Mesendoderm (in vitro differentiated cells): ENCODE results near the gene HMOX1.

Experiments used
- DNase-seq: peaks from one replicate; pipeline ENCODE4 v3.0.0; 2013
- H2AK5ac ChIP-seq: 2 replicates; pipeline ENCODE4 v1.6.1; 2013; ENCODE audit warnings: low read length, inconsistent platforms
- H2BK120ac ChIP-seq: 2 replicates; pipeline ENCODE4 v1.6.1; 2013; ENCODE audit warnings: low read depth, mild to moderate bottlenecking, low read length, moderate library complexity, mixed read lengths
- H2BK15ac ChIP-seq: replicated peaks from 2 replicates; pipeline ENCODE4 v1.6.1; 2013; ENCODE audit warnings: low read depth, mild to moderate bottlenecking, moderate library complexity
- H2BK5ac ChIP-seq: 2 replicates; pipeline ENCODE4 v1.6.1; 2013; ENCODE audit warnings: low read length, inconsistent platforms
- H3K18ac ChIP-seq: 2 replicates; pipeline ENCODE4 v1.6.1; 2013; ENCODE audit warnings: mild to moderate bottlenecking, low read length, mixed read lengths
- H3K23ac ChIP-seq: one replicate; pipeline ENCODE4 v1.6.1; 2013; ENCODE audit warnings: low read length
- H3K27ac ChIP-seq: 2 replicates; pipeline ENCODE4 v1.5.1; 2013; ENCODE audit warnings: low read depth, mild to moderate bottlenecking, inconsistent platforms, low read length, moderate library complexity
- H3K27me3 ChIP-seq: 2 replicates; pipeline ENCODE4 v1.6.1; 2013; ENCODE audit warnings: low read length, control low read depth, mild to moderate bottlenecking, inconsistent platforms; ENCODE audit not compliant: insufficient read depth, poor library complexity
- H3K36me3 ChIP-seq: 2 replicates; pipeline ENCODE4 v1.6.1; 2013; ENCODE audit warnings: low read length, inconsistent platforms; ENCODE audit not compliant: control insufficient read depth, insufficient read depth
- H3K4ac ChIP-seq: one replicate; pipeline ENCODE4 v1.6.1; 2013; ENCODE audit warnings: low read depth, mild to moderate bottlenecking, low read length, moderate library complexity
- H3K4me1 ChIP-seq: 2 replicates; pipeline ENCODE4 v1.6.1; 2013; ENCODE audit warnings: low read depth, low read length, inconsistent platforms; ENCODE audit not compliant: control insufficient read depth
- H3K4me2 ChIP-seq: 2 replicates; pipeline ENCODE4 v1.6.1; 2013; ENCODE audit warnings: low read length
- H3K4me3 ChIP-seq: 2 replicates; pipeline ENCODE4 v1.5.1; 2013; ENCODE audit warnings: mild to moderate bottlenecking, low read length
- H3K56ac ChIP-seq: one replicate; pipeline ENCODE4 v1.6.1; 2013; ENCODE audit warnings: low read length
- H3K79me1 ChIP-seq: 2 replicates; pipeline ENCODE4 v1.6.1; 2013; ENCODE audit warnings: low read length, inconsistent platforms
- H3K79me2 ChIP-seq: 2 replicates; pipeline ENCODE4 v1.6.1; 2013; ENCODE audit warnings: mild to moderate bottlenecking, low read length; ENCODE audit not compliant: control insufficient read depth, insufficient read depth
- H3K9ac ChIP-seq: 2 replicates; pipeline ENCODE4 v1.6.1; 2013; ENCODE audit warnings: low read length, inconsistent platforms
- H4K5ac ChIP-seq: one replicate; pipeline ENCODE4 v1.6.1; 2013; ENCODE audit warnings: low read length
- H4K8ac ChIP-seq: one replicate; pipeline ENCODE4 v1.6.1; 2013; ENCODE audit warnings: low read depth, mild to moderate bottlenecking, control low read depth, low read length, moderate library complexity
- WGBS: extraction: QIAGEN DNeasy Blood & Tissue Kit; methylation state at CpG from one replicate; pipeline ENCODE4 v1.1.7; 2013; ENCODE audit warnings: low lambda C conversion rate, missing lambda C conversion rate; ENCODE audit not compliant: insufficient coverage; ENCODE audit errors: extremely low coverage; 5-methylcytosine and 5-hydroxymethylcytosine counted together

Gene HMOX1

GRCh38 chr22:35353318-35353717 is 27.6 kb upstream of the HMOX1 start:
- H2AK5ac ChIP-seq, result no peak overlapping the region
- WGBS, result no CpG with 5 or more reads among the region's 12 CpGs
- no peak overlapping the region for H3K4ac ChIP-seq
- no peak overlapping the region for H3K56ac ChIP-seq
- H2BK120ac ChIP-seq, result no peak overlapping the region
- H3K4me2 ChIP-seq, result no peak overlapping the region
- no peak overlapping the region for H2BK5ac ChIP-seq
- no peaks in the 10 kb centered on the region for H3K79me1 ChIP-seq
- H3K36me3 ChIP-seq, result no peaks in the 10 kb centered on the region
- no peak overlapping the region for H3K9ac ChIP-seq
- no peaks in the 10 kb centered on the region for H3K79me2 ChIP-seq
- H4K8ac ChIP-seq, result no peak overlapping the region
- no peaks in the 10 kb centered on the region for H3K4me1 ChIP-seq
- H4K5ac ChIP-seq, result no peak overlapping the region
- no peak overlapping the region for H2BK15ac ChIP-seq
- H3K18ac ChIP-seq, result no peak overlapping the region
- H3K23ac ChIP-seq, result no peak overlapping the region
- DNase-seq, result no peak
- no peaks in the 10 kb centered on the region for H3K27me3 ChIP-seq
- no peak overlapping the region for H3K27ac ChIP-seq
- H3K4me3 ChIP-seq, result no peak overlapping the region

DNA sequence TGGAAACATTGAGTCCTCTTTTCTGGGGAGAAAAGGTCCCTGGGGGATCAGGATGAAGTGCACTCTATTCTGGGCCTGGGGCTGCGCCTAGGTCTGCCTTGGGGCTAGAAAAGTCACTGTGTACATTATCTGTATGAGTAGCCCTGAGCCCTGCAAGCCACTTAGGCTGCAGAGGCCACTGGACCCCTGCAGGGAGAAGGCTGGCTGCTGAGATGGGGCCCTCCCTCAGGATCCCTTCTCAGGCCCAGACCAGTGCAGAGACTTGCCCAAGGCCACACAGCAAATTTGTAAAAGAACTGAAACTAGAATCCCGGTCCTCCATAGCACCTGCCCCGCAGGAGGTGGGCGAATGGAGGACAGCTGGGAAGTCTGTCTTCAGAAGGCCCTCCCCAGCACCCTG is 26.8 kb upstream of the HMOX1 start:
- Histone ChIP-seq H4K8ac (no peak overlapping the region), H3K9ac (no peak overlapping the region), H3K4me1 (no peaks in the 10 kb centered on the region), H3K27ac (no peak overlapping the region), H3K36me3 (no peaks in the 10 kb centered on the region), H3K56ac (no peak overlapping the region), H3K79me2 (no peaks in the 10 kb centered on the region), H3K27me3 (no peaks in the 10 kb centered on the region), H2BK5ac (no peak overlapping the region), H2BK120ac (no peak overlapping the region), H3K79me1 (no peaks in the 10 kb centered on the region), H2BK15ac (no peak overlapping the region), H3K4ac (no peak overlapping the region), H3K23ac (no peak overlapping the region), H4K5ac (no peak overlapping the region), H3K18ac (no peak overlapping the region), H3K4me2 (no peak overlapping the region), H3K4me3 (no peak overlapping the region), H2AK5ac (no peak overlapping the region)
- DNase-seq, result no peak
- no CpG with 5 or more reads among the region's 4 CpGs for WGBS

- Histone ChIP-seq H2BK15ac (no peak overlapping the region), H3K4ac (no peak overlapping the region), H3K27ac (no peak overlapping the region), H3K9ac (no peak overlapping the region), H3K79me1 (no peaks in the 10 kb centered on the region), H3K4me3 (no peak overlapping the region), H3K56ac (no peak overlapping the region), H3K27me3 (no peaks in the 10 kb centered on the region), H3K36me3 (no peaks in the 10 kb centered on the region), H3K4me2 (no peak overlapping the region), H3K18ac (no peak overlapping the region), H3K79me2 (no peaks in the 10 kb centered on the region), H2BK120ac (no peak overlapping the region), H2AK5ac (no peak overlapping the region), H3K23ac (no peak overlapping the region), H4K8ac (no peak overlapping the region), H3K4me1 (no peaks in the 10 kb centered on the region), H2BK5ac (no peak overlapping the region), H4K5ac (no peak overlapping the region)
- DNase-seq, result no peak
- WGBS, result no CpG with 5 or more reads among the region's 6 CpGs
Observed at GRCh38 chr22:35357883-35358621, 22.8 kb upstream of the HMOX1 start.

DNA sequence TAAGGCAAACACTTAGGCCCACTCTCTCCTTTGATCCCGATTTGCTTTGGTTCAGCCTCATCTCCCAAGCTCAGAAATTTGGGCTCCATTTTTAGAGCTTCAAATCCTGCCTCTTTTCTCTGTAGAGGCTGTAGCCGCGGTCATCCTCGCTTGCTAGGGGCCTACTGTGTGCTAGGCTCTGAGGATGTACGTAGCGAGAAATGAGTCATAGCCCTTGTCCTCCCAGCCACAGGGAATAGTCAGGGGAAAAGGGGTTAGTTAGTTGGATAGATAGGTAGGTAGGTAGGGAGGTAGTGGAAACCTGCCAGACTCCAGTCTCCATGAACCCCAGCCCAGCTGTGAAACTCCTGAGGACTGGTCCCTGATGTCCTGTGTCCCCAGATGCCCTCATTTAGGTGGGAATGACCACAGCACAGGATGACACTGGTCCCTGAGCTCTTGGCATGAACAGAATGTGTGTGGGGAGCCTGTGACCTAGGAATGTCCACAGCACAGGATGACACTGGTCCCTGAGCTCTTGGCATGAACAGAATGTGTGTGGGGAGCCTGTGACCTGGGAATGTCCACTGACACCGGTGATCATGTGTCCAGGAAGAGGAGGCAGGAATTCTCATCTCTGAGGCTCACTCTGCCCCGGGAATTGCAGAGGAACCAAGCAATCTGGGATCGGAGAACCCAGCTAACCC is 21.4 kb upstream of the HMOX1 start:
- no peaks in the 10 kb centered on the region for H3K4me1 ChIP-seq
- H2BK120ac ChIP-seq, result no peak overlapping the region
- no CpG with 5 or more reads among the region's 9 CpGs for WGBS
- no peak for DNase-seq
- H3K4me3 ChIP-seq, result no peak overlapping the region
- no peak overlapping the region for H3K9ac ChIP-seq
- no peak overlapping the region for H2BK5ac ChIP-seq
- H3K79me2 ChIP-seq, result no peaks in the 10 kb centered on the region
- H3K56ac ChIP-seq, result no peak overlapping the region
- no peak overlapping the region for H2AK5ac ChIP-seq
- no peak overlapping the region for H3K27ac ChIP-seq
- H2BK15ac ChIP-seq, result no peak overlapping the region
- H3K27me3 ChIP-seq, result no peaks in the 10 kb centered on the region
- no peak overlapping the region for H3K4ac ChIP-seq
- no peak overlapping the region for H3K4me2 ChIP-seq
- no peak overlapping the region for H3K23ac ChIP-seq
- H4K5ac ChIP-seq, result no peak overlapping the region
- H3K79me1 ChIP-seq, result no peaks in the 10 kb centered on the region
- no peaks in the 10 kb centered on the region for H3K36me3 ChIP-seq
- H4K8ac ChIP-seq, result no peak overlapping the region
- no peak overlapping the region for H3K18ac ChIP-seq

DNA sequence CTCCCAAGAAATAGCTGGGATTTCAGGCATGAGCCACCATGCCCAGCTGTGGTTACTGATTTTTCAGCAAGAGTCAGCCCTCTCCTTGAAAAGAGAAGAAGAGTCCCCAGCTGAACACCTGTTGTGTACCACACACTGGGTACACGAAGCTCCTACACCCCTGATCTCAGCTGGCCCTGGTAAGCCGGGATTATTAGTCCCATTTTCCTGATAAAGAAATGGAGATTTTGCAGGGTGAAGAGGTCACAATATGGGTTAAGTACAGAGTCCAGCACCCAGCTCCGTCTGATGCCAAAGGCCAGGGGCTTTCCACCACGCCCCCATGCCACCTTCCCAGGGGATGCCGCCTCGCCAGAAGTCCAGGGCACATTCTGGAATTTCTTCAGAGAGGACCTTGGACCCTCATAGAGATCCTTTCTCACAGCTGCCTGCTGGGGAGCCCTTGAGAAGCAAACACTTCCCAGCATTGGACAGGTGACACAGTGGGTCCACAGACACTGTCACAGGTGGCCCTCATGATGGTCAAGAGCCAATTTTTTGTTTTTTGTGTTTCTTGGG is 19.8 kb upstream of the HMOX1 start:
- Histone ChIP-seq H3K23ac (no peak overlapping the region), H3K79me2 (no peaks in the 10 kb centered on the region), H2AK5ac (no peak overlapping the region), H3K4me2 (no peak overlapping the region), H2BK5ac (no peak overlapping the region), H3K4me1 (no peaks in the 10 kb centered on the region), H2BK15ac (no peak overlapping the region), H2BK120ac (no peak overlapping the region), H3K79me1 (no peaks in the 10 kb centered on the region), H3K36me3 (no peaks in the 10 kb centered on the region), H4K5ac (no peak overlapping the region), H3K4ac (no peak overlapping the region), H3K4me3 (no peak overlapping the region), H3K27ac (no peak overlapping the region), H3K27me3 (no peaks in the 10 kb centered on the region), H3K9ac (no peak overlapping the region), H3K18ac (no peak overlapping the region), H3K56ac (no peak overlapping the region), H4K8ac (no peak overlapping the region)
- DNase-seq, result no peak
- WGBS, result no CpG with 5 or more reads among the region's 6 CpGs
